ENCODE results near the gene FTCDNL1. TPM values are rescaled to one million over a fixed set of nuclear protein-coding genes. Genes with fewer than 3 reads are reported as not detected.

FTCDNL1 gene
- polyA plus RNA-seq, 1 of the 3 experiments (the other 2 are of a cell fraction): not detected

GRCh38 chr2:199717587-199717907 lies 133.4 kb downstream of the FTCDNL1 start:
- CTCF ChIA-PET: no interaction called here
- no peaks in the 10 kb centered on the region for H3K36me3 ChIP-seq (replicated peaks in 1 of 2; ENCODE audit: control insufficient read depth in 1 of 2, insufficient read depth in 2 of 2, low read length in 1 of 2)
- no peak for TF ChIP-seq FOXM1 (IDR thresholded peaks at IDR 0.05; ENCODE audit: low read depth)
- no peak for TF ChIP-seq RFX5 (IDR thresholded peaks at IDR 0.05; ENCODE audit: low read length)
- no peak for TF ChIP-seq RAD21 (IDR thresholded peaks at IDR 0.05; ENCODE audit: low read length)
- TF ChIP-seq TCF12 (IDR thresholded peaks at IDR 0.05): no peak
- TF ChIP-seq JUND (IDR thresholded peaks at IDR 0.05): no peak
- TF ChIP-seq POLR2AphosphoS5 (IDR thresholded peaks at IDR 0.05; ENCODE audit: low read depth, low read length): no peak
- no peak for TF ChIP-seq RCOR1 (IDR thresholded peaks at IDR 0.05; ENCODE audit: low read length)
- no peak for TF ChIP-seq GATA2 (CRISPR knock-in tag; IDR thresholded peaks at IDR 0.05)
- no peak for TF ChIP-seq EP300 (IDR thresholded peaks at IDR 0.05; ENCODE audit: borderline replicate concordance in 1 of 2, low read depth in 1 of 2, low read length in 1 of 2)
- TF ChIP-seq ELF1 (IDR thresholded peaks at IDR 0.05): no peak
- TF ChIP-seq YY1 (IDR thresholded peaks at IDR 0.05; ENCODE audit: low read depth): no peak
- TF ChIP-seq NRF1 (IDR thresholded peaks at IDR 0.05; ENCODE audit: low read depth, low read length): no peak
- no peak for TF ChIP-seq PBX3 (IDR thresholded peaks at IDR 0.05)
- TF ChIP-seq MEF2A (IDR thresholded peaks at IDR 0.05; ENCODE audit: borderline replicate concordance, low read depth): no peak
- no peak for TF ChIP-seq FOXJ3 (CRISPR knock-in tag; IDR thresholded peaks at IDR 0.05)
- no peak for TF ChIP-seq SMC3 (IDR thresholded peaks at IDR 0.05; ENCODE audit: low read depth, low read length)
- no peak for TF ChIP-seq TEAD4 (IDR thresholded peaks at IDR 0.05; ENCODE audit: borderline replicate concordance, insufficient read depth)
- no peak for TF ChIP-seq TAF1 (IDR thresholded peaks at IDR 0.05; ENCODE audit: borderline replicate concordance, low read depth, low read length)
- TF ChIP-seq SIN3A (IDR thresholded peaks at IDR 0.05; ENCODE audit: borderline replicate concordance, low read depth, low read length): no peak
- no peak for DNase-seq
- H3K4me2 ChIP-seq: no peak overlapping the region
- H3K27ac ChIP-seq (ENCODE audit: low read depth in 2 of 2, low read length in 1 of 2): no peak overlapping the region
- no peaks in the 10 kb centered on the region for H3K79me2 ChIP-seq (ENCODE audit: insufficient read depth)
- no peaks in the 10 kb centered on the region for H4K20me1 ChIP-seq (ENCODE audit: insufficient read depth)
- no peaks in the 10 kb centered on the region for H3K4me1 ChIP-seq (ENCODE audit: control insufficient read depth in 1 of 2, insufficient read depth in 2 of 2, low read depth in 1 of 2, low read length in 1 of 2)
- H3K27me3 ChIP-seq (ENCODE audit: insufficient read depth): no peaks in the 10 kb centered on the region
- H3K4me3 ChIP-seq (ENCODE audit: low read depth in 2 of 2, low read length in 1 of 2): no peak overlapping the region
- POLR2A ChIA-PET: no interaction called here
- no peaks in the 10 kb centered on the region for H3K9me3 ChIP-seq
- H3K9me2 ChIP-seq: no peaks in the 10 kb centered on the region
- no peak overlapping the region for H2AFZ ChIP-seq (ENCODE audit: low read depth)
- H3K9ac ChIP-seq: no peak overlapping the region
- H3F3A ChIP-seq (replicated peaks; ENCODE audit: insufficient read depth): no peaks in the 10 kb centered on the region

- H3K27me3 ChIP-seq (ENCODE audit: insufficient read depth): no peaks in the 10 kb centered on the region
- 6% methylated on average over 4 of the region's 4 CpGs for WGBS (ENCODE audit: low lambda C conversion rate)
- H3K79me2 ChIP-seq (ENCODE audit: insufficient read depth): no peaks in the 10 kb centered on the region
- ChIA-PET POLR2A (no interaction called here), CTCF (interaction anchor here (1.6 kb wide), 1 partner anchor 22 kb away, joined by 4 read pairs; no protein-coding TSS in a partner anchor)
- no peaks in the 10 kb centered on the region for H3F3A ChIP-seq (replicated peaks; ENCODE audit: insufficient read depth)
- H3K9me3 ChIP-seq: no peaks in the 10 kb centered on the region
- H2AFZ ChIP-seq (ENCODE audit: low read depth): no peak overlapping the region
- H4K20me1 ChIP-seq (ENCODE audit: insufficient read depth): no peaks in the 10 kb centered on the region
- no peak for DNase-seq
- no peak overlapping the region for H3K4me2 ChIP-seq
- no peaks in the 10 kb centered on the region for H3K4me1 ChIP-seq (ENCODE audit: control insufficient read depth in 1 of 2, insufficient read depth in 2 of 2, low read depth in 1 of 2, low read length in 1 of 2)
- H3K4me3 ChIP-seq (ENCODE audit: low read depth in 2 of 2, low read length in 1 of 2): no peak overlapping the region
- no peak overlapping the region for H3K9ac ChIP-seq
- H3K36me3 ChIP-seq (replicated peaks in 1 of 2; ENCODE audit: control insufficient read depth in 1 of 2, insufficient read depth in 2 of 2, low read length in 1 of 2): no peaks in the 10 kb centered on the region
- H3K27ac ChIP-seq (ENCODE audit: low read depth in 2 of 2, low read length in 1 of 2): no peak overlapping the region
- no peaks in the 10 kb centered on the region for H3K9me2 ChIP-seq
- TF ChIP-seq NFIC (IDR thresholded peaks at IDR 0.05; ENCODE audit: borderline replicate concordance) (no peak), MXI1 (IDR thresholded peaks at IDR 0.05; ENCODE audit: low read depth, low read length) (no peak), CHD2 (IDR thresholded peaks at IDR 0.05; ENCODE audit: low read length, partially characterized antibody) (no peak), FOXJ3 (CRISPR knock-in tag; IDR thresholded peaks at IDR 0.05) (no peak), EZH2phosphoT487 (IDR thresholded peaks at IDR 0.05; ENCODE audit: borderline replicate concordance, low read depth) (no peak), PBX3 (IDR thresholded peaks at IDR 0.05) (no peak), TCF12 (IDR thresholded peaks at IDR 0.05) (no peak), GABPA (IDR thresholded peaks at IDR 0.05; ENCODE audit: low read depth) (no peak)
- TF ChIP-seq, protein P1, sequence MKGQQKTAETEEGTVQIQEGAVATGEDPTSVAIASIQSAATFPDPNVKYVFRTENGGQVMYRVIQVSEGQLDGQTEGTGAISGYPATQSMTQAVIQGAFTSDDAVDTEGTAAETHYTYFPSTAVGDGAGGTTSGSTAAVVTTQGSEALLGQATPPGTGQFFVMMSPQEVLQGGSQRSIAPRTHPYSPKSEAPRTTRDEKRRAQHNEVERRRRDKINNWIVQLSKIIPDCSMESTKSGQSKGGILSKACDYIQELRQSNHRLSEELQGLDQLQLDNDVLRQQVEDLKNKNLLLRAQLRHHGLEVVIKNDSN (IDR thresholded peaks at IDR 0.05; ENCODE audit: borderline replicate concordance, low read depth): no peak
- TF ChIP-seq, protein P2, sequence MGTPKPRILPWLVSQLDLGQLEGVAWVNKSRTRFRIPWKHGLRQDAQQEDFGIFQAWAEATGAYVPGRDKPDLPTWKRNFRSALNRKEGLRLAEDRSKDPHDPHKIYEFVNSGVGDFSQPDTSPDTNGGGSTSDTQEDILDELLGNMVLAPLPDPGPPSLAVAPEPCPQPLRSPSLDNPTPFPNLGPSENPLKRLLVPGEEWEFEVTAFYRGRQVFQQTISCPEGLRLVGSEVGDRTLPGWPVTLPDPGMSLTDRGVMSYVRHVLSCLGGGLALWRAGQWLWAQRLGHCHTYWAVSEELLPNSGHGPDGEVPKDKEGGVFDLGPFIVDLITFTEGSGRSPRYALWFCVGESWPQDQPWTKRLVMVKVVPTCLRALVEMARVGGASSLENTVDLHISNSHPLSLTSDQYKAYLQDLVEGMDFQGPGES (IDR thresholded peaks at IDR 0.05; ENCODE audit: low read depth, low read length): no peak
These were observed 134.0 kb downstream of the FTCDNL1 start for GRCh38 chr2:199716807-199717586.

Data from SK-N-SH (cell line).